Activated B cell treated with CpG ODN at 0.5 μM for 24 hours (primary cell): ENCODE results near the gene DENND11. TPM values are rescaled to one million over a fixed set of nuclear protein-coding genes. Genes with fewer than 3 reads are reported as not detected.

Source experiments
- ATAC-seq: fragments of 200-7000 bp; cut with Tn5 transposase; one replicate; pipeline ENCODE4 v1.10.0; 2021; ENCODE audit warnings: low read depth, mild to moderate bottlenecking, moderate library complexity
- CTCF ChIA-PET: fragments of 350-600 bp; sonication (Branson Sonifier 250); formaldehyde crosslinking; loops from one replicate; lab custom pipeline; 2021; ENCODE audit warnings: antibody characterized with exemption; lab: Charles Lee
- POLR2A ChIA-PET: fragments of 350-600 bp; sonication (Branson Sonifier 250); formaldehyde crosslinking; loops from one replicate; lab custom pipeline; 2021; ENCODE audit warnings: antibody characterized with exemption; lab: Charles Lee
- DNase-seq: peaks from one replicate; pipeline ENCODE4 v3.0.0; 2022
- H3K27ac Mint-ChIP-seq: one replicate; pipeline ENCODE4 v1.8.0; 2020; ENCODE audit warnings: mixed read lengths
- H3K27me3 Mint-ChIP-seq: one replicate; pipeline ENCODE4 v1.8.0; 2021; ENCODE audit warnings: mixed read lengths
- H3K36me3 Mint-ChIP-seq: one replicate; pipeline ENCODE4 v1.8.0; 2021; ENCODE audit warnings: low read depth, mixed read lengths
- H3K4me1 Mint-ChIP-seq: one replicate; pipeline ENCODE4 v1.8.0; 2021; ENCODE audit warnings: mixed read lengths
- H3K4me3 Mint-ChIP-seq: one replicate; pipeline ENCODE4 v1.8.0; 2020; ENCODE audit warnings: mild to moderate bottlenecking, mixed read lengths
- H3K9me3 Mint-ChIP-seq: one replicate; pipeline ENCODE4 v1.8.0; 2020; ENCODE audit warnings: mixed read lengths
- CTCF ChIP-seq: fragments of 200-600 bp; IDR thresholded peaks from one replicate; pipeline ENCODE4 v1.8.0; 2022; ENCODE audit warnings: antibody characterized with exemption, mild to moderate bottlenecking
- intact Hi-C: fragments of 100-400 bp; cut with micrococcal nuclease; formaldehyde crosslinking; loops from one replicate; pipeline ENCODE4 v1.15.1; 2024
- total RNA-seq: library from RNA; stranded (reverse); gene quantifications from 2 replicates; pipeline ENCODE4 v1.2.3, GENCODE V29; 2022

Gene DENND11
- total RNA-seq, 1 donor from 2014 or later, result 58.1 TPM

GRCh38 chr7:141738592-141739013 is 36.6 kb upstream of the DENND11 start:
- peaks cover 40% of the 10 kb centered on the region for H3K4me1 Mint-ChIP-seq

GRCh38 chr7:141737836-141738591 is 36.0 kb upstream of the DENND11 start, which contains the start of gene SSBP1:
TSS of gene SSBP1 (plus strand) at chr7:141738358. CDS start at chr7:141739167, 809 bp downstream.
- ATAC-seq (peak; percentile 89), DNase-seq (peak; percentile 79)
- H3K36me3 Mint-ChIP-seq, result peaks cover 43% of the 10 kb centered on the region
- H3K9me3 Mint-ChIP-seq, result no peaks in the 10 kb centered on the region
- peak within 1 kb of the TSS; percentile 99 for H3K4me3 Mint-ChIP-seq
- CTCF ChIA-PET, result interaction anchor here (0.9 to 6.3 kb wide), 13 partner anchors 11 to 925 kb away, joined by 3 to 54 read pairs (median 5); partner anchors contain the start of genes DENND11, MRPS33 and WEE2
- POLR2A ChIA-PET, result interaction anchor here (0.6 to 3.5 kb wide), 14 partner anchors 8 to 1060 kb away, joined by 3 to 56 read pairs (median 4); partner anchors contain the start of genes AGK, BRAF, DENND11 and MRPS33
- peak; percentile 80 for TF ChIP-seq CTCF
- intact Hi-C loops, result loop anchor here (1.0 to 2.0 kb wide), 9 partner anchors 37 to 1259 kb away; partner anchors contain the start of genes AGK, BRAF, MKRN1 and MRPS33
- H3K4me1 Mint-ChIP-seq, result peaks cover 40% of the 10 kb centered on the region
- peak within 1 kb of the TSS; percentile 98 for H3K27ac Mint-ChIP-seq
- no peaks in the 10 kb centered on the region for H3K27me3 Mint-ChIP-seq

More at GRCh38 chr7:141738592-141739013, 36.6 kb upstream of the DENND11 start:
- H3K4me3 Mint-ChIP-seq, result peak overlapping the region; percentile 99
- no peak for TF ChIP-seq CTCF
- POLR2A ChIA-PET, result interaction anchor here (1.0 to 3.5 kb wide), 9 partner anchors 28 to 724 kb away, joined by 3 to 56 read pairs (median 8); partner anchors contain the start of genes AGK, DENND11 and MRPS33
- CTCF ChIA-PET, result interaction anchor here (1.0 to 6.3 kb wide), 12 partner anchors 11 to 724 kb away, joined by 3 to 54 read pairs (median 5); partner anchors contain the start of genes DENND11, MRPS33 and WEE2
- peak overlapping the region; percentile 98 for H3K27ac Mint-ChIP-seq
- H3K27me3 Mint-ChIP-seq, result no peaks in the 10 kb centered on the region
- intact Hi-C loops, result loop anchor here (1.0 to 2.0 kb wide), 9 partner anchors 37 to 1260 kb away; partner anchors contain the start of genes AGK, BRAF, MKRN1 and MRPS33
- ATAC-seq (no peak), DNase-seq (no peak)
- H3K9me3 Mint-ChIP-seq, result no peaks in the 10 kb centered on the region
- H3K36me3 Mint-ChIP-seq, result peaks cover 49% of the 10 kb centered on the region

GRCh38 chr7:141737118-141737835 is 35.3 kb upstream of the DENND11 start:
- CTCF ChIA-PET, result interaction anchor here (0.9 to 6.3 kb wide), 14 partner anchors 10 to 925 kb away, joined by 3 to 54 read pairs (median 4); partner anchors contain the start of genes DENND11, MRPS33 and WEE2
- Mint-ChIP-seq H3K4me1 (peaks cover 40% of the 10 kb centered on the region), H3K36me3 (peaks cover 36% of the 10 kb centered on the region), H3K9me3 (no peaks in the 10 kb centered on the region), H3K4me3 (peak overlapping the region; percentile 99), H3K27ac (peak overlapping the region; percentile 98), H3K27me3 (no peaks in the 10 kb centered on the region)
- DNase-seq, result no peak
- ATAC-seq, result no peak
- intact Hi-C loops, result no loop called here
- POLR2A ChIA-PET, result interaction anchor here (0.6 to 3.5 kb wide), 12 partner anchors 9 to 1060 kb away, joined by 3 to 56 read pairs (median 5); partner anchors contain the start of genes AGK, BRAF, DENND11 and MRPS33
- TF ChIP-seq CTCF, result no peak

DNA sequence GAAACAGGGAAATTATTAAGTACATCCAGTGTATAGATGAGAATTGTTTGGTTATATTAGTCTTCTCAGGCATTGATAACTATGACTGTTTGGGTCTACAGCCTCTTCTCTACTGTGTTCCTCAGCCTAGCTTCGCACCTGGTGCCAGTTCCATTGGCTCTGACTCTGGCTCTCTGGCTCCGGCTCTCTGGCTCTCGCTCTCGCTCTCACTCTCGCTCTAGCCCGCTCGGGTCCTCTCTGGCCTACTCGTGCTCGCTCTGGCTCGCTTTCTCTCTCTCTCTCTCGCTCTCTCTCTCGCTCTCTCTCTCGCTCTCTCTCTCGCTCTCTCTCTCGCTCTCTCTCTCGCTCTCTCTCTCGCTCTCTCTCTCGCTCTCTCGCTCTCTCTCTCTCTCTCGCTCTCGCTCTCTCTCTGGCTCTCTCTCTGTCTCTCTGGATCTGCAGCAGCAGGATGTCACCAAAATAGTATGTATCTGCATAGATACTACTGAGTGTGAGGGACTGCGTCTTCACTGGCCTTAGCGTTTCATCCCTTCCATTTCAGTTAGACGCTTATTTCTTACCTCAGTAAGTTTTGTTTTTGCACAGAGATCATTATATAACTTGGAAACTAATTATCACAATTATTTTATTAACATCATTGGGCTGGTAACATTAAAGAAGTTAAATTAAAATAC is 29.6 kb upstream of the DENND11 start:
- ChIA-PET CTCF (no interaction called here), POLR2A (no interaction called here)
- no peaks in the 10 kb centered on the region for H3K36me3 Mint-ChIP-seq
- peaks cover under 1% of the 10 kb centered on the region for H3K4me1 Mint-ChIP-seq
- DNase-seq (no peak), ATAC-seq (no peak)
- intact Hi-C loops, result no loop called here
- H3K9me3 Mint-ChIP-seq, result no peaks in the 10 kb centered on the region
- peak overlapping the region; percentile 45 for H3K4me3 Mint-ChIP-seq
- peak overlapping the region; percentile 54 for H3K27ac Mint-ChIP-seq
- no peaks in the 10 kb centered on the region for H3K27me3 Mint-ChIP-seq
- no peak for TF ChIP-seq CTCF
